ENCODE measurements around the gene ATAD3B. TPM values are rescaled to one million over a fixed set of nuclear protein-coding genes. Genes with fewer than 3 reads are reported as not detected.
A peak's percentile ranks its signal among the peaks of the same experiment; 100 is the strongest.

Gene ATAD3B
- total and polyA plus RNA-seq, 2 of the 13 experiments (the other 11 are each of a cell fraction or from before 2014, with no cell fraction given): 9.6 to 31.1 TPM

DNA sequence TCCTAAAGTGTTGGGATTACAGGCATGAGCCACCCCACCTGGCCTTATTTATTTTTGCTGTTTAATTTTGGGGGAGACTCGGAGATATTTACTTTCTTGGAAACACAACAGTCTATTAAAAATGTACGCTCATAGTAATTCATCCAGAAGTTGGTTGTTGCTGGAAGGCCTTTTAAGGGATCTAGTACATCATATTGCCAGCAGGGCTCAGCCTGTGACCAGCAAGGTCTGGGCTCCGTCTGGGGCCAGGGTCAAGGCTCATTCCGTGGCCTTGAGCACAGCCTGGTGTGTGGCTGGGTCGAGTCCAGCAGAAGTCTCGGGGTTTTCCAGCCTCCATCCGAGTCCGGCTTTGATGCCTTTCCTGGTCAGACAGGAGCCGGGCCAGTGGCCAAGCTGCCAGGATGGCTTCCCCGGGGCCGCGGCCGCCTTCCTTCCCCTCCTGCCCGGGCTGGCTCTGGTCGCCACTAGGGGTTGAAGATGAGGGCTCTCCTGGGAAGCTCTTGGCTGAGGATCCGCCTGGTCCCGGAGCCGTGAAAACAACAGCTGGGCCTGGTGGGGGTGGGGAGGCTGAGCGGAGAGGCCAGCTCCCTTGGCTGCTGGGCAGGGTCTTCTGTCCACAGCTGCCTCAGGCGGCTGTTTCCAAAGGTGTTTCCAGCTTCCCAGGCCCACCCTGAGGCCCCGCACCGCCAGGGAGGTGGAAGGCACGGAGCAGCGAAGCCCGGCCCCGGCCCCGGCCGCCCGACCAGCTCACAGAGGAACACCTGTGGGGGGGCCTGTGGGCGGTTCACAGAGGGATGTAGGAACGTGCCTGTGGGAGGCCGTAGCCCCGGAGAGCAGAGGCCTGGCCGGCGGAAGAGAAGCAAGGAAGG is 41.2 kb upstream of the ATAD3B start (continued):
- TF ChIP-seq ZNF414 (CRISPR knock-in tag; IDR thresholded peaks at IDR 0.05) (no peak; the same call in 1 of the 2 replicates), FOXK1 (CRISPR knock-in tag; IDR thresholded peaks at IDR 0.05; ENCODE audit: borderline replicate concordance, low read depth) (no peak), ZNF550 (CRISPR knock-in tag; IDR thresholded peaks at IDR 0.05; ENCODE audit: borderline replicate concordance) (peak; percentile 53; the same call in 1 of the 2 replicates), ZNF143 (CRISPR knock-in tag; IDR thresholded peaks at IDR 0.05) (no peak), ELK4 (CRISPR knock-in tag; IDR thresholded peaks at IDR 0.05; ENCODE audit: borderline replicate concordance) (no peak), KDM1A (CRISPR knock-in tag; IDR thresholded peaks at IDR 0.05) (no peak), MAFG (CRISPR knock-in tag; IDR thresholded peaks at IDR 0.05) (no peak), TARDBP (CRISPR knock-in tag; IDR thresholded peaks at IDR 0.05) (no peak), ZNF281 (CRISPR knock-in tag; IDR thresholded peaks at IDR 0.05; ENCODE audit: borderline replicate concordance) (peak; percentile 63), GRHL1 (CRISPR knock-in tag; conservative IDR thresholded peaks at IDR 0.05) (no peak), SRF (IDR thresholded peaks at IDR 0.05; ENCODE audit: low read depth, low read length) (no peak), NR2F1 (CRISPR knock-in tag; IDR thresholded peaks at IDR 0.05) (peak; percentile 53 to 65; a peak in 3 of 4 replicates), ZNF670 (CRISPR knock-in tag; IDR thresholded peaks at IDR 0.05; ENCODE audit: borderline replicate concordance) (no peak), ZNF382 (CRISPR knock-in tag; IDR thresholded peaks at IDR 0.05; ENCODE audit: borderline replicate concordance) (no peak), PHF20 (CRISPR knock-in tag; IDR thresholded peaks at IDR 0.05) (0 out of 2 replicates have a peak, but pooled peaks have one; percentile 19), ZNF101 (CRISPR knock-in tag; IDR thresholded peaks at IDR 0.05; ENCODE audit: borderline replicate concordance, low read depth) (no peak), GPN1 (CRISPR knock-in tag; IDR thresholded peaks at IDR 0.05; ENCODE audit: borderline replicate concordance) (no peak)
- TF ChIP-seq, protein P1, sequence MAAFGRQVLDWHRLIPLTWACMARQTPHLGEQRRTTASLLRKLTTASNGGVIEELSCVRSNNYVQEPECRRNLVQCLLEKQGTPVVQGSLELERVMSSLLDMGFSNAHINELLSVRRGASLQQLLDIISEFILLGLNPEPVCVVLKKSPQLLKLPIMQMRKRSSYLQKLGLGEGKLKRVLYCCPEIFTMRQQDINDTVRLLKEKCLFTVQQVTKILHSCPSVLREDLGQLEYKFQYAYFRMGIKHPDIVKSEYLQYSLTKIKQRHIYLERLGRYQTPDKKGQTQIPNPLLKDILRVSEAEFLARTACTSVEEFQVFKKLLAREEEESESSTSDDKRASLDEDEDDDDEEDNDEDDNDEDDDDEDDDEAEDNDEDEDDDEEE (CRISPR knock-in tag; IDR thresholded peaks at IDR 0.05): no peak
- TF ChIP-seq, protein P2, sequence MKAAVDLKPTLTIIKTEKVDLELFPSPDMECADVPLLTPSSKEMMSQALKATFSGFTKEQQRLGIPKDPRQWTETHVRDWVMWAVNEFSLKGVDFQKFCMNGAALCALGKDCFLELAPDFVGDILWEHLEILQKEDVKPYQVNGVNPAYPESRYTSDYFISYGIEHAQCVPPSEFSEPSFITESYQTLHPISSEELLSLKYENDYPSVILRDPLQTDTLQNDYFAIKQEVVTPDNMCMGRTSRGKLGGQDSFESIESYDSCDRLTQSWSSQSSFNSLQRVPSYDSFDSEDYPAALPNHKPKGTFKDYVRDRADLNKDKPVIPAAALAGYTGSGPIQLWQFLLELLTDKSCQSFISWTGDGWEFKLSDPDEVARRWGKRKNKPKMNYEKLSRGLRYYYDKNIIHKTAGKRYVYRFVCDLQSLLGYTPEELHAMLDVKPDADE (CRISPR knock-in tag; IDR thresholded peaks at IDR 0.05): no peak
